Right lobe of liver (tissue), 6 donors: ENCODE data around the gene GTF3C1. TPM values are rescaled to one million over a fixed set of nuclear protein-coding genes. Genes with fewer than 3 reads are reported as not detected.

Experiments
- ATAC-seq, 4 donors: fragments of 200-7000 bp; cut with Tn5 transposase; one replicate each; pipeline ENCODE4 v1.9.1; 2020; ENCODE audit warnings: mild to moderate bottlenecking in 4 of 4, moderate library complexity in 4 of 4
- DNase-seq, 3 donors: peaks; one replicate each; pipeline ENCODE4 v3.0.0-alpha.2; 2020
- H3K27ac ChIP-seq, 3 donors: fragments of 200-600 bp; one replicate each; pipeline ENCODE4 v1.8.0; 2022
- H3K27me3 ChIP-seq, 2 donors: fragments of 200-600 bp; one replicate each; pipeline ENCODE4 v1.8.0; 2022
- H3K36me3 ChIP-seq, 4 donors: fragments of 200-600 bp; sonication (generic) in 1 of 4; one replicate each; pipeline versions ENCODE4 v1.5.1 to v1.8.0; 2017 to 2022; ENCODE audit warnings: control low read depth in 1 of 4
- H3K4me1 ChIP-seq, 4 donors: fragments of 200-600 bp; sonication (generic) in 1 of 4; one replicate each; pipeline versions ENCODE4 v1.5.1 to v1.8.0; 2017 to 2022; ENCODE audit warnings: control low read depth in 1 of 4
- H3K4me3 ChIP-seq, 3 donors: fragments of 200-600 bp; one replicate each; pipeline ENCODE4 v1.8.0; 2022
- H3K9me3 ChIP-seq, 4 donors: fragments of 200-600 bp; sonication (generic) in 1 of 4; one replicate each; pipeline versions ENCODE4 v1.5.1 to v1.8.0; 2017 to 2022; ENCODE audit warnings: control low read depth in 1 of 4
- CTCF ChIP-seq, 4 donors: fragments of 200-600 bp in 3 of 4; fragments of 450-650 bp in 1 of 4; IDR thresholded peaks; one replicate each; pipeline versions ENCODE4 v1.5.1 to v1.8.0; 2016 to 2022; ENCODE audit warnings: antibody characterized with exemption in 4 of 4, mild to moderate bottlenecking in 2 of 4
- POLR2A ChIP-seq: fragments of 450-650 bp; IDR thresholded peaks from one replicate; pipeline ENCODE4 v1.6.1; 2017; ENCODE audit warnings: antibody characterized with exemption, mild to moderate bottlenecking
- WGBS: methylation state at CpG from one replicate; pipeline ENCODE4 v1.1.6; 2018; ENCODE audit warnings: low coverage, low lambda C conversion rate; ENCODE audit not compliant: insufficient coverage; ENCODE audit errors: missing lambda C conversion rate; 5-methylcytosine and 5-hydroxymethylcytosine counted together
- intact Hi-C, 2 donors: fragments of 100-400 bp; cut with DNase I; formaldehyde crosslinking; loops; one replicate each; pipeline versions ENCODE4 v1.11.2 to v1.14.1; 2022
- total RNA-seq, 6 experiments: library from RNA; depleted of rRNA in 2 of 6; stranded (reverse); fragments of >200 nt in 2 of 6; fragmentation: NEBNext Ultra II Directional in 3 of 6; extraction: Animal tissue kit (Norgen Biotek cat#: 25700) in 3 of 6; gene quantifications; one replicate each; pipeline versions ENCODE4 v1.1.0 to v1.2.4, GENCODE V29; 2016 to 2023
- donor health status: DM: no; HTN: yes; CAD: no.
- donor health status: DM: no; HTN: no; CAD: no.
- donor health status: DM: no; HTN: no; CAD: no.
- donor health status: DM: no; HTN: yes; CAD: no.
- donor health status: DM: no; HTN: yes; CAD: no.

The GTF3C1 gene
- total RNA-seq, 6 experiments from 2014 or later = 25.3 to 53.3 (median 26.9) TPM

DNA sequence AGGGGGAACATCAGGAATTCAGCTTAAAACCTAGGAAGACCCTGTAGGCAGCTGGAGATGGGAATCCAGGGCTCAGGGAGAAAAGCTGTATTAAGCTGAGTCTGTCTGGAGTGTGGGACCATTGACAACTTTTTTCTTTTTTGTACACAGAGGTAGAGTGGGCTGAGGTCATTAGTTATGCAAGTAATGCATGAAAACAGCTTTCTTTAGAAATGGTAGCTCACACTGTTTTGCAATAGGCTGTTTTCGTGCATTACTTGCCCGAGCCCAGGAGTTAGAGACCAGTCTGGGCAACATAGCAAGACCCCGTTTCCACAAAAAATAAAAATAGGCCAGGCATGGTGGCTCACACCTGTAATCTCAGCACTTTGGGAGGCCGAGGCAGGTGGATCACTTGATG, 46.7 kb upstream of the GTF3C1 start:
- 88% methylated on average over 4 of the region's 4 CpGs for WGBS
- Histone ChIP-seq H3K9me3 (no peaks in the 10 kb centered on the region), H3K4me1 (no peaks in the 10 kb centered on the region), H3K27me3 (no peaks in the 10 kb centered on the region), H3K4me3 (no peak overlapping the region), H3K36me3 (no peaks in the 10 kb centered on the region), H3K27ac (no peak overlapping the region)
- ATAC-seq (no peak), DNase-seq (no peak)
- intact Hi-C loops = no loop called here
- TF ChIP-seq POLR2A (no peak), CTCF (IDR thresholded peaks at IDR 0.05) (no peak)

- Histone ChIP-seq H3K4me3 (no peak overlapping the region), H3K36me3 (no peaks in the 10 kb centered on the region), H3K4me1 (no peaks in the 10 kb centered on the region), H3K27me3 (no peaks in the 10 kb centered on the region), H3K27ac (no peak overlapping the region), H3K9me3 (no peaks in the 10 kb centered on the region)
- DNase-seq = no peak
- TF ChIP-seq CTCF (IDR thresholded peaks at IDR 0.05) (no peak), POLR2A (no peak)
- intact Hi-C loops = no loop called here
- WGBS = 59% methylated on average over 4 of the region's 6 CpGs
- ATAC-seq = no peak
These were observed 46.3 kb upstream of the GTF3C1 start for GRCh38 chr16:27595993-27596392.

DNA sequence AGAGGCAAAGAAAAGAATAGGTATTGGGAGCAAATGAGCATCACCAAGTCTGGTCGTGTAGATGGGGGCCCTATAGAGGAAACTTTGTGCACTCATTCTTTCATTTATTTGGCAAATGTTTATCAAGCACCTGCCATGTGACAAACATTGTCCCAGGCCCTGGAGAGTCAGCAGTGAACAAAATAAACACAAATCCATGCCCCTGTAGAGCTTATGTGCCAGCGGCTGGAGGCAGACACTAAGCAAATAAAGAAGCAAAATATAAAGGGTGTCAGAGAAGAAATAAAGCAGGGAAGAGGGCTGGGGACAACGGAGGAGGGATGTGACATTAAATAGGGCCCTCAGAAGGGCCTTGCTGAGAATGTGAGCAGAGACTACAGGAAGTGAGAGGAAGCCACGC, 45.8 kb upstream of the GTF3C1 start:
- intact Hi-C loops = no loop called here
- no peaks in the 10 kb centered on the region for H3K27me3 ChIP-seq
- WGBS = 32% methylated on average over 4 of the region's 4 CpGs
- no peak overlapping the region for H3K4me3 ChIP-seq
- no peak for DNase-seq
- no peaks in the 10 kb centered on the region for H3K9me3 ChIP-seq
- TF ChIP-seq POLR2A (no peak), CTCF (IDR thresholded peaks at IDR 0.05) (no peak)
- H3K27ac ChIP-seq = no peak overlapping the region
- no peaks in the 10 kb centered on the region for H3K4me1 ChIP-seq
- peak in 1 of 4 donors; percentile 63 for ATAC-seq
- H3K36me3 ChIP-seq = no peaks in the 10 kb centered on the region

DNA sequence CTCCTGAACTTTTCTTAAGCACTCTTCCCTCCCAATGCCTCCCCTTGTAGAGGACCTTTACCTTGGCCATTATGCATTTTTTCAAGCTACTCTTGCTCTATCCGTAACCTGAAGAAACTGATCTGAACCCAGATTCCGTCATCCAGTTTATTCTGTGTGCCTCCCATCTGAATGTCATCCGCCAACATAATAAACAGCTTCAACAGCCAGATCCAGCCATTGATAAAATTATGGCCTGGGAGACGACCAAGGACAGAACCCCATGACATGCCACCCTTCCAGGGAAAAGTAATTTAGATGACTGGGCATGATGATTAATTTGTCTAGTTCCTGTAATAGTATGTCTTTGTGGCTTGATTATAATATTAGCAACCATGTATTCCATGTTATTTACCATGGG, 42.1 kb upstream of the GTF3C1 start:
- intact Hi-C loops = no loop called here

More for the DNA sequence above, 42.1 kb upstream of the GTF3C1 start:
- TF ChIP-seq POLR2A (no peak), CTCF (IDR thresholded peaks at IDR 0.05) (no peak)
- 93% methylated on average over 3 of the region's 4 CpGs for WGBS
- Histone ChIP-seq H3K27me3 (no peaks in the 10 kb centered on the region), H3K4me3 (no peak overlapping the region), H3K27ac (no peak overlapping the region), H3K4me1 (no peaks in the 10 kb centered on the region), H3K36me3 (no peaks in the 10 kb centered on the region), H3K9me3 (no peaks in the 10 kb centered on the region)
- DNase-seq (no peak), ATAC-seq (no peak)
